HEK293 (cell line): ENCODE results near the gene COP1.

Experiments used
- CTCF ChIA-PET: fragments of 350-600 bp; formaldehyde crosslinking; extraction: SDS; loops from one replicate; lab custom pipeline; 2021; ENCODE audit warnings: antibody characterized with exemption; lab: Yijun Ruan, JAX
- POLR2A ChIA-PET: fragments of 300-600 bp; formaldehyde crosslinking; extraction: SDS; loops from one replicate; lab custom pipeline; 2020; ENCODE audit warnings: antibody characterized with exemption, inconsistent platforms; lab: Yijun Ruan, JAX
- H3K27ac ChIP-seq: fragments of 200-500 bp; sonication (Bioruptor generic); 2 replicates; pipeline ENCODE4 v1.5.1; 2014; ENCODE audit warnings: low read depth, low read length, control low read depth, inconsistent platforms; ENCODE audit errors: extremely low read depth
- H3K36me3 ChIP-seq, 2 experiments: fragments of 200-500 bp in 1 of 2; sonication (Bioruptor generic) in 1 of 2; 1 replicate in 1 of 2; 2 replicates in 1 of 2; pipeline ENCODE4 v1.5.1; 2014 to 2017; ENCODE audit warnings: inconsistent platforms in 2 of 2, low read length in 2 of 2; ENCODE audit not compliant: control insufficient read depth in 2 of 2, insufficient read depth in 1 of 2
- H3K4me1 ChIP-seq: fragments of 200-500 bp; sonication (Bioruptor generic); 2 replicates; pipeline ENCODE4 v1.5.1; 2014; ENCODE audit warnings: mild to moderate bottlenecking, low read length, inconsistent platforms; ENCODE audit not compliant: control insufficient read depth, insufficient read depth
- H3K4me3 ChIP-seq: 2 replicates; pipeline ENCODE4 v1.5.1; 2011; ENCODE audit warnings: low read depth, mild to moderate bottlenecking, control low read depth, low read length, moderate library complexity
- H3K9me3 ChIP-seq: fragments of 200-500 bp; sonication (Bioruptor generic); 2 replicates; pipeline ENCODE4 v1.5.1; 2014; ENCODE audit warnings: low read depth, low read length, inconsistent platforms; ENCODE audit not compliant: control insufficient read depth, insufficient read depth
- ATF2 ChIP-seq: fragments of 450-650 bp; formaldehyde crosslinking; IDR thresholded peaks from 2 replicates; pipeline ENCODE4 v1.5.1; 2016; ENCODE audit warnings: missing biosample characterization, missing genetic modification characterization, low read depth
- CTCF ChIP-seq: fragments of 450-650 bp; formaldehyde crosslinking; IDR thresholded peaks from 2 replicates; pipeline ENCODE4 v1.5.1; 2016; ENCODE audit warnings: missing biosample characterization, missing genetic modification characterization
- KLF1 ChIP-seq: fragments of 450-650 bp; formaldehyde crosslinking; IDR thresholded peaks from 2 replicates; pipeline ENCODE4 v1.5.1; 2016; ENCODE audit warnings: missing biosample characterization, missing genetic modification characterization
- KLF8 ChIP-seq: fragments of 450-650 bp; formaldehyde crosslinking; IDR thresholded peaks from 2 replicates; pipeline ENCODE4 v1.5.1; 2016; ENCODE audit warnings: missing biosample characterization, missing genetic modification characterization
- PRDM10 ChIP-seq: fragments of 450-650 bp; formaldehyde crosslinking; IDR thresholded peaks from 2 replicates; pipeline ENCODE4 v1.5.1; 2016; ENCODE audit warnings: missing biosample characterization, missing genetic modification characterization
- PRDM6 ChIP-seq: fragments of 450-650 bp; formaldehyde crosslinking; IDR thresholded peaks from 2 replicates; pipeline ENCODE4 v1.5.1; 2017; ENCODE audit warnings: missing biosample characterization, missing genetic modification characterization
- TRIM28 ChIP-seq: IDR thresholded peaks from 2 replicates; pipeline ENCODE4 v1.6.1; 2011; ENCODE audit warnings: low read length, control low read depth, borderline replicate concordance
- TSHZ1 ChIP-seq: fragments of 450-650 bp; formaldehyde crosslinking; IDR thresholded peaks from 2 replicates; pipeline ENCODE4 v1.5.1; 2016; ENCODE audit warnings: missing biosample characterization, missing genetic modification characterization, borderline replicate concordance
- ZBTB6 ChIP-seq: fragments of 450-650 bp; formaldehyde crosslinking; IDR thresholded peaks from 2 replicates; pipeline ENCODE4 v1.5.1; 2017; ENCODE audit warnings: missing biosample characterization, missing genetic modification characterization
- ZEB2 ChIP-seq: fragments of 450-650 bp; formaldehyde crosslinking; IDR thresholded peaks from 2 replicates; pipeline ENCODE4 v1.5.1; 2016; ENCODE audit warnings: missing biosample characterization, missing genetic modification characterization
- ZFP37 ChIP-seq: fragments of 450-650 bp; formaldehyde crosslinking; IDR thresholded peaks from 2 replicates; pipeline ENCODE4 v1.5.1; 2016; ENCODE audit warnings: missing biosample characterization, missing genetic modification characterization
- ZNF169 ChIP-seq: fragments of 450-650 bp; formaldehyde crosslinking; IDR thresholded peaks from 2 replicates; pipeline ENCODE4 v1.5.1; 2016; ENCODE audit warnings: missing biosample characterization, missing genetic modification characterization
- ZNF19 ChIP-seq: fragments of 450-650 bp; formaldehyde crosslinking; IDR thresholded peaks from 2 replicates; pipeline ENCODE4; 2016; ENCODE audit warnings: missing biosample characterization, missing genetic modification characterization, low read depth
- ZNF2 ChIP-seq: fragments of 450-650 bp; formaldehyde crosslinking; IDR thresholded peaks from 2 replicates; pipeline ENCODE4 v1.5.1; 2016; ENCODE audit warnings: missing biosample characterization, missing genetic modification characterization
- ZNF221 ChIP-seq: fragments of 450-650 bp; formaldehyde crosslinking; IDR thresholded peaks from 2 replicates; pipeline ENCODE4 v1.5.1; 2017; ENCODE audit warnings: missing biosample characterization, missing genetic modification characterization, borderline replicate concordance
- ZNF311 ChIP-seq: fragments of 450-650 bp; formaldehyde crosslinking; IDR thresholded peaks from 2 replicates; pipeline ENCODE4 v1.5.1; 2017; ENCODE audit warnings: missing biosample characterization, missing genetic modification characterization, borderline replicate concordance
- ZNF404 ChIP-seq: fragments of 450-650 bp; formaldehyde crosslinking; IDR thresholded peaks from 2 replicates; pipeline ENCODE4 v1.5.1; 2017; ENCODE audit warnings: missing biosample characterization, missing genetic modification characterization
- ZNF600 ChIP-seq: fragments of 450-650 bp; formaldehyde crosslinking; IDR thresholded peaks from 2 replicates; pipeline ENCODE4 v1.5.1; 2016; ENCODE audit warnings: missing biosample characterization, missing genetic modification characterization
- ZNF654 ChIP-seq: fragments of 450-650 bp; formaldehyde crosslinking; IDR thresholded peaks from 2 replicates; pipeline ENCODE4 v1.5.1; 2016; ENCODE audit warnings: low read depth, missing biosample characterization, missing genetic modification characterization
- ZNF664 ChIP-seq: fragments of 450-650 bp; formaldehyde crosslinking; IDR thresholded peaks from 2 replicates; pipeline ENCODE4 v1.5.1; 2016; ENCODE audit warnings: missing biosample characterization, missing genetic modification characterization
- ZSCAN30 ChIP-seq: fragments of 450-650 bp; IDR thresholded peaks from 2 replicates; pipeline ENCODE4 v1.5.1; 2018; ENCODE audit warnings: missing biosample characterization, mild to moderate bottlenecking, missing genetic modification characterization, moderate library complexity

COP1 gene

GRCh38 chr1:176073524-176074157, 133.4 kb downstream of the COP1 start:
- Histone ChIP-seq H3K4me1 (no peaks in the 10 kb centered on the region), H3K9me3 (no peaks in the 10 kb centered on the region), H3K27ac (no peak overlapping the region), H3K36me3 (no peaks in the 10 kb centered on the region), H3K4me3 (no peak overlapping the region)
- CTCF ChIA-PET, result interaction anchor here (0.7 to 1.9 kb wide), 5 partner anchors 50 to 918 kb away, joined by 3 to 4 read pairs (median 3); no protein-coding TSS in a partner anchor
- TF ChIP-seq ZNF169 (tag by site-specific recombination) (no peak), ZNF600 (tag by site-specific recombination) (0 out of 2 replicates have a peak, but pooled peaks have one; percentile 38), KLF1 (tag by site-specific recombination) (no peak), ZNF19 (tag by site-specific recombination) (no peak), ZNF654 (tag by site-specific recombination) (peak; percentile 95), ZFP37 (tag by site-specific recombination) (0 out of 2 replicates have a peak, but pooled peaks have one; percentile 34), ZNF311 (tag by site-specific recombination) (no peak), PRDM10 (tag by site-specific recombination) (no peak), CTCF (tag by site-specific recombination) (peak; percentile 62; the same call in 1 of the 2 replicates), ZNF2 (tag by site-specific recombination) (0 out of 2 replicates have a peak, but pooled peaks have one; percentile 23), ZBTB6 (tag by site-specific recombination) (no peak), ZSCAN30 (peak; percentile 67; the same call in 1 of the 2 replicates), ATF2 (tag by site-specific recombination) (no peak), ZEB2 (tag by site-specific recombination) (0 out of 2 replicates have a peak, but pooled peaks have one; percentile 39)
- POLR2A ChIA-PET, result no interaction called here

- Histone ChIP-seq H3K4me3 (no peak overlapping the region), H3K27ac (no peak overlapping the region), H3K36me3 (no peaks in the 10 kb centered on the region), H3K4me1 (no peaks in the 10 kb centered on the region), H3K9me3 (no peaks in the 10 kb centered on the region)
- CTCF ChIA-PET, result no interaction called here
- POLR2A ChIA-PET, result no interaction called here
- TF ChIP-seq ZNF221 (tag by site-specific recombination) (no peak), PRDM6 (tag by site-specific recombination) (no peak), TSHZ1 (tag by site-specific recombination) (no peak), ZNF404 (tag by site-specific recombination) (no peak), TRIM28 (no peak), KLF8 (tag by site-specific recombination) (no peak), ZNF654 (tag by site-specific recombination) (no peak), ZNF664 (tag by site-specific recombination) (no peak)
These were observed 138.2 kb downstream of the COP1 start for GRCh38 chr1:176068901-176069300.
